HepG2 (cell line): ENCODE results near the gene IGFL1. TPM values are rescaled to one million over a fixed set of nuclear protein-coding genes. Genes with fewer than 3 reads are reported as not detected.

Experiments
- ATAC-seq: fragments of 200-7000 bp; cut with Tn5 transposase; 3 replicates; pipeline ENCODE4 v1.9.1; 2020; ENCODE audit warnings: mild to moderate bottlenecking, moderate library complexity
- BruUV-seq: library from RNA; stranded (reverse); fragments of 400-500 nt; replicated peaks from 2 replicates; lab custom pipeline; 2021; lab: Mats Ljungman, UMichigan
- CTCF ChIA-PET: fragments of 300-600 bp; formaldehyde crosslinking; extraction: SDS; loops from one replicate; lab custom pipeline; 2021; ENCODE audit warnings: low total read pairs, inconsistent platforms, low intra/inter-chr PET ratio; lab: Yijun Ruan, JAX
- POLR2A ChIA-PET: fragments of 350-600 bp; sonication (Branson Sonifier 250); formaldehyde crosslinking; loops from one replicate; lab custom pipeline; 2020; ENCODE audit warnings: antibody characterized with exemption, inconsistent platforms; lab: Yijun Ruan, JAX
- DNase-seq: peaks from one replicate; pipeline ENCODE4 v3.0.0-alpha.2; 2015; ENCODE audit warnings: low spot score
- FAIRE-seq: peaks from 3 replicates; lab custom pipeline; 2011; peaks lifted over from hg19 to GRCh38; lab: Jason Lieb, UNC
- H2AFZ ChIP-seq: one replicate; pipeline ENCODE4 v1.6.1; 2011; ENCODE audit warnings: low read length, inconsistent platforms
- H3K27ac ChIP-seq: fragments of 300-600 bp; 3 replicates; pipeline ENCODE4 v1.8.0; 2011; ENCODE audit warnings: mixed run types, mild to moderate bottlenecking, mixed read lengths, low read length, inconsistent platforms; ENCODE audit not compliant: insufficient read depth; ENCODE audit errors: extremely low read length
- H3K27me3 ChIP-seq, 2 experiments: fragments of 200-600 bp in 1 of 2; 2 replicates in 1 of 2; 3 replicates in 1 of 2; pipeline versions ENCODE4 v1.6.0 to v1.8.0; 2011; ENCODE audit warnings: low read length in 2 of 2, mild to moderate bottlenecking in 2 of 2, moderate library complexity in 2 of 2, inconsistent platforms in 1 of 2; ENCODE audit not compliant: insufficient read depth in 2 of 2, control insufficient read depth in 1 of 2
- H3K36me3 ChIP-seq, 2 experiments: fragments of 200-600 bp in 1 of 2; replicated peaks in 1 of 2; 2 replicates in 1 of 2; 3 replicates in 1 of 2; pipeline versions ENCODE4 v1.5.1 to v1.8.0; 2011; ENCODE audit warnings: low read length in 2 of 2, inconsistent platforms in 1 of 2; ENCODE audit not compliant: insufficient read depth in 2 of 2, control insufficient read depth in 1 of 2
- H3K4me1 ChIP-seq: 2 replicates; pipeline ENCODE4 v1.5.1; 2012; ENCODE audit warnings: low read length, inconsistent platforms; ENCODE audit not compliant: insufficient read depth
- H3K4me2 ChIP-seq: 2 replicates; pipeline ENCODE4 v1.6.0; 2011; ENCODE audit warnings: low read depth, low read length, inconsistent platforms
- H3K4me3 ChIP-seq, 3 experiments: fragments of 200-600 bp in 1 of 3; sonication (generic), shearing (Covaris generic) in 1 of 3; replicated peaks in 1 of 3; 2 replicates each; pipeline ENCODE4 v1.5.1; 2011 to 2016; ENCODE audit warnings: low read length in 3 of 3, inconsistent platforms in 2 of 3, low read depth in 2 of 3, mild to moderate bottlenecking in 2 of 3, control low read depth in 1 of 3, mixed read lengths in 1 of 3; ENCODE audit not compliant: insufficient read depth in 1 of 3
- H3K79me2 ChIP-seq: one replicate; pipeline ENCODE4 v1.6.1; 2011; ENCODE audit warnings: low read length, inconsistent platforms; ENCODE audit not compliant: insufficient read depth
- H3K9ac ChIP-seq: 2 replicates; pipeline ENCODE4 v1.6.0; 2011; ENCODE audit warnings: mild to moderate bottlenecking, low read depth, low read length, inconsistent platforms; ENCODE audit not compliant: insufficient read depth
- H3K9me3 ChIP-seq: 2 replicates; pipeline ENCODE4 v1.5.1; 2012; ENCODE audit warnings: mild to moderate bottlenecking, low read length
- H4K20me1 ChIP-seq: 2 replicates; pipeline ENCODE4 v1.6.0; 2011; ENCODE audit warnings: inconsistent platforms, mild to moderate bottlenecking, low read length, moderate library complexity; ENCODE audit not compliant: insufficient read depth
- DDIT3 ChIP-seq: sonication (generic); formaldehyde crosslinking; IDR thresholded peaks from 2 replicates; pipeline ENCODE4 v1.4.0; 2020; ENCODE audit warnings: mild to moderate bottlenecking, missing genetic modification reagents
- HNRNPUL1 ChIP-seq: fragments of 200-400 bp; formaldehyde crosslinking; IDR thresholded peaks from 2 replicates; pipeline ENCODE4 v1.6.1; 2017; ENCODE audit warnings: low read depth, mild to moderate bottlenecking, low read length, moderate library complexity
- SNAPC4 ChIP-seq: sonication (generic); formaldehyde crosslinking; IDR thresholded peaks from 2 replicates; pipeline ENCODE4 v1.4.0; 2020; ENCODE audit warnings: mild to moderate bottlenecking, missing genetic modification reagents
- UBTF ChIP-seq: sonication (generic); formaldehyde crosslinking; IDR thresholded peaks from 2 replicates; pipeline ENCODE4 v1.4.0; 2020; ENCODE audit warnings: mild to moderate bottlenecking, missing genetic modification reagents
- ZSCAN29 ChIP-seq: sonication (generic); formaldehyde crosslinking; conservative IDR thresholded peaks from 2 replicates; pipeline ENCODE4 v1.4.0; 2020; ENCODE audit warnings: mild to moderate bottlenecking, missing genetic modification reagents
- WGBS: methylation state at CpG from one replicate; pipeline ENCODE4 v1.1.6; 2017; ENCODE audit warnings: low lambda C conversion rate; 5-methylcytosine and 5-hydroxymethylcytosine counted together
- in situ Hi-C: cut with HindIII; loops from 2 replicates; pipeline ENCODE4 v1.10.0; 2017; ENCODE audit warnings: low pct_unique_long_range_greater_than_20kb; ENCODE audit not compliant: extremely low pct_ligation_motif_present
- intact Hi-C: fragments of 100-400 bp; cut with micrococcal nuclease; formaldehyde crosslinking; loops from one replicate; pipeline ENCODE4 v1.10.0; 2022; ENCODE audit not compliant: unreplicated experiment
- polyA plus RNA-seq, 8 experiments: library from polyadenylated mRNA; depleted of rRNA in 3 of 8; stranded (reverse) in 7 of 8; unstranded in 1 of 8; fragments of >200 nt; fragmentation: Illumina TruSeq in 4 of 8; extraction: Trizol in 4 of 8; gene quantifications; 2 replicates each; pipeline versions ENCODE4 v1.2.1 to v1.2.3, GENCODE V29; 2011 to 2016; ENCODE audit warnings: low read depth in 4 of 8, missing spikeins in 1 of 8, mixed read lengths in 1 of 8; ENCODE audit not compliant: insufficient read depth in 1 of 8
- total RNA-seq, 5 experiments: library from RNA; depleted of rRNA; stranded (reverse); fragments of >200 nt; fragmentation: Illumina TruSeq; extraction: Trizol; gene quantifications; 2 replicates each; pipeline ENCODE4 v1.2.3, GENCODE V29; 2016; ENCODE audit warnings: low read depth in 1 of 5

IGFL1 gene
- total and polyA plus RNA-seq, 2 of the 13 experiments (the other 11 are each of a cell fraction or from before 2014, with no cell fraction given): not detected

GRCh38 chr19:46186101-46186716 lies 43.3 kb upstream of the IGFL1 start:
- no peak for DNase-seq
- Histone ChIP-seq H3K4me2 (no peak overlapping the region), H3K27me3 (peaks cover 0 to 29% of the 10 kb centered on the region in 2 experiments; a peak in 4 of 5 replicates), H3K4me1 (peaks cover 16% of the 10 kb centered on the region), H3K9ac (no peak overlapping the region), H3K79me2 (no peaks in the 10 kb centered on the region), H4K20me1 (peaks cover 3% of the 10 kb centered on the region; the same call in 1 of the 2 replicates), H3K9me3 (no peaks in the 10 kb centered on the region), H2AFZ (no peak overlapping the region), H3K4me3 (no peak overlapping the region), H3K27ac (no peak overlapping the region), H3K36me3 (no peaks in the 10 kb centered on the region)
- BruUV-seq: no TSS peak
- TF ChIP-seq UBTF (CRISPR knock-in tag): peak; percentile 40; the same call in 1 of the 2 replicates
- TF ChIP-seq DDIT3 (CRISPR knock-in tag): no peak
- CTCF ChIA-PET: no interaction called here
- intact Hi-C loops (loop anchor here (10.0 kb wide), 1 partner anchor 79 kb away; no protein-coding TSS in a partner anchor), in situ Hi-C loops (no loop called here)
- no peak; the same call in 2 of the 3 replicates for ATAC-seq
- no peak for FAIRE-seq
- POLR2A ChIA-PET: no interaction called here
- 10% methylated on average over 6 of the region's 20 CpGs for WGBS

GRCh38 chr19:46186717-46187101 lies 42.8 kb upstream of the IGFL1 start:
- in situ Hi-C loops: no loop called here
- ChIA-PET CTCF (no interaction called here), POLR2A (no interaction called here)
- no peak for ATAC-seq
- intact Hi-C loops: loop anchor here (10.0 kb wide), 1 partner anchor 78 kb away; no protein-coding TSS in a partner anchor
- no peak for FAIRE-seq
- H3K9me3 ChIP-seq: no peaks in the 10 kb centered on the region
- BruUV-seq: no TSS peak
- 6% methylated on average over 5 of the region's 5 CpGs for WGBS
- H3K9ac ChIP-seq: no peak overlapping the region
- H3K27me3 ChIP-seq: peaks cover 0 to 29% of the 10 kb centered on the region in 2 experiments; a peak in 4 of 5 replicates
- H3K4me3 ChIP-seq: no peak overlapping the region
- H3K27ac ChIP-seq: no peak overlapping the region
- peaks cover 3% of the 10 kb centered on the region; the same call in 1 of the 2 replicates for H4K20me1 ChIP-seq
- H3K4me1 ChIP-seq: peaks cover 20% of the 10 kb centered on the region
- H3K79me2 ChIP-seq: no peaks in the 10 kb centered on the region
- H3K4me2 ChIP-seq: no peak overlapping the region
- H2AFZ ChIP-seq: no peak overlapping the region
- DNase-seq: no peak
- H3K36me3 ChIP-seq: no peaks in the 10 kb centered on the region
- TF ChIP-seq SNAPC4 (CRISPR knock-in tag) (no peak), HNRNPUL1 (no peak), ZSCAN29 (CRISPR knock-in tag) (no peak)
